Trophoblast cell (in vitro differentiated cells and primary cell): Measurements from ENCODE around the gene SYNJ2.

Source experiments
- DNase-seq, 2 donors: peaks; one replicate each; pipeline ENCODE4 v3.0.0-alpha.2; 2016
- H2AFZ ChIP-seq: 2 replicates; pipeline ENCODE4 v1.6.1; 2013; ENCODE audit warnings: low read length, moderate library complexity, mild to moderate bottlenecking; ENCODE audit not compliant: insufficient read depth, poor library complexity
- H2AK5ac ChIP-seq: 2 replicates; pipeline ENCODE4 v1.6.1; 2013; ENCODE audit warnings: mild to moderate bottlenecking, low read length
- H2BK120ac ChIP-seq: 2 replicates; pipeline ENCODE4 v1.6.1; 2013; ENCODE audit warnings: low read length, mild to moderate bottlenecking, moderate library complexity; ENCODE audit not compliant: insufficient read depth, poor library complexity
- H2BK12ac ChIP-seq: 2 replicates; pipeline ENCODE4 v1.6.1; 2013; ENCODE audit warnings: mild to moderate bottlenecking, low read length, moderate library complexity
- H2BK5ac ChIP-seq: 2 replicates; pipeline ENCODE4 v1.6.1; 2013; ENCODE audit warnings: low read length, low read depth, moderate library complexity, mild to moderate bottlenecking; ENCODE audit not compliant: poor library complexity
- H3K14ac ChIP-seq: 2 replicates; pipeline ENCODE4 v1.6.1; 2013; ENCODE audit warnings: mild to moderate bottlenecking, low read length
- H3K18ac ChIP-seq: 2 replicates; pipeline ENCODE4 v1.6.1; 2013; ENCODE audit warnings: mild to moderate bottlenecking, low read length
- H3K23ac ChIP-seq: 2 replicates; pipeline ENCODE4 v1.6.1; 2013; ENCODE audit warnings: low read length
- H3K27ac ChIP-seq: 2 replicates; pipeline ENCODE4 v1.5.1; 2013; ENCODE audit warnings: low read depth, mild to moderate bottlenecking, inconsistent platforms, low read length, moderate library complexity
- H3K27me3 ChIP-seq: 2 replicates; pipeline ENCODE4 v1.6.1; 2013; ENCODE audit warnings: inconsistent platforms, mild to moderate bottlenecking, low read length, moderate library complexity; ENCODE audit not compliant: insufficient read depth
- H3K36me3 ChIP-seq, 2 experiments: 1 replicate in 1 of 2; 2 replicates in 1 of 2; pipeline ENCODE4 v1.6.1; 2013; ENCODE audit warnings: low read length in 2 of 2, mild to moderate bottlenecking in 2 of 2, moderate library complexity in 1 of 2; ENCODE audit not compliant: insufficient read depth in 2 of 2, control insufficient read depth in 1 of 2
- H3K4ac ChIP-seq: 2 replicates; pipeline ENCODE4 v1.6.1; 2013; ENCODE audit warnings: low read depth, mild to moderate bottlenecking, low read length, moderate library complexity
- H3K4me1 ChIP-seq, 2 experiments: 1 replicate in 1 of 2; 2 replicates in 1 of 2; pipeline ENCODE4 v1.6.1; 2013; ENCODE audit warnings: low read length in 2 of 2, mild to moderate bottlenecking in 2 of 2, moderate library complexity in 1 of 2; ENCODE audit not compliant: insufficient read depth in 2 of 2, control insufficient read depth in 1 of 2
- H3K4me2 ChIP-seq: 2 replicates; pipeline ENCODE4 v1.6.1; 2013; ENCODE audit warnings: inconsistent platforms, mild to moderate bottlenecking, low read length, moderate library complexity
- H3K4me3 ChIP-seq: 2 replicates; pipeline ENCODE4 v1.5.1; 2013; ENCODE audit warnings: mild to moderate bottlenecking, low read depth, low read length, inconsistent platforms
- H3K79me1 ChIP-seq: one replicate; pipeline ENCODE4 v1.6.1; 2013; ENCODE audit warnings: low read length
- H3K79me2 ChIP-seq: 2 replicates; pipeline ENCODE4 v1.6.1; 2013; ENCODE audit warnings: low read length, mild to moderate bottlenecking; ENCODE audit not compliant: control insufficient read depth, insufficient read depth, poor library complexity
- H3K9ac ChIP-seq: 2 replicates; pipeline ENCODE4 v1.6.1; 2013; ENCODE audit warnings: mild to moderate bottlenecking, low read length
- H3K9me3 ChIP-seq: 2 replicates; pipeline ENCODE4 v1.6.1; 2013; ENCODE audit warnings: low read depth, mild to moderate bottlenecking, control low read depth, inconsistent platforms, low read length; ENCODE audit not compliant: insufficient read depth
- H4K12ac ChIP-seq: 2 replicates; pipeline ENCODE4 v1.6.1; 2013; ENCODE audit warnings: low read depth, mild to moderate bottlenecking, low read length, moderate library complexity
- H4K8ac ChIP-seq: 2 replicates; pipeline ENCODE4 v1.6.1; 2013; ENCODE audit warnings: low read depth, mild to moderate bottlenecking, low read length, moderate library complexity
- H4K91ac ChIP-seq: one replicate; pipeline ENCODE4 v1.6.1; 2013; ENCODE audit warnings: low read depth, mild to moderate bottlenecking, low read length, moderate library complexity
- WGBS: extraction: QIAGEN DNeasy Blood & Tissue Kit; methylation state at CpG from one replicate; pipeline ENCODE4 v1.1.7; 2013; ENCODE audit warnings: missing lambda C conversion rate; ENCODE audit not compliant: insufficient read length, insufficient coverage; ENCODE audit errors: extremely low coverage; 5-methylcytosine and 5-hydroxymethylcytosine counted together

Gene SYNJ2

GRCh38 chr6:158087224-158087867 lies 105.7 kb downstream of the SYNJ2 start:
- no peaks in the 10 kb centered on the region for H3K4me1 ChIP-seq
- H2BK12ac ChIP-seq: no peak overlapping the region
- H3K27ac ChIP-seq: no peak overlapping the region
- no peak overlapping the region for H3K4me2 ChIP-seq
- no peak overlapping the region for H2BK120ac ChIP-seq
- no peak overlapping the region for H3K4ac ChIP-seq
- no CpG with 5 or more reads among the region's 14 CpGs for WGBS
- no peaks in the 10 kb centered on the region for H3K27me3 ChIP-seq
- H3K4me3 ChIP-seq: no peak overlapping the region
- H4K12ac ChIP-seq: no peak overlapping the region
- H3K36me3 ChIP-seq: peaks cover 44 to 61% of the 10 kb centered on the region in 2 experiments
- no peaks in the 10 kb centered on the region for H3K79me1 ChIP-seq
- H2BK5ac ChIP-seq: no peak overlapping the region
- no peaks in the 10 kb centered on the region for H3K79me2 ChIP-seq
- no peak for DNase-seq
- H4K91ac ChIP-seq: no peak overlapping the region
- H4K8ac ChIP-seq: no peak overlapping the region
- H2AFZ ChIP-seq: no peak overlapping the region
- no peak overlapping the region for H3K23ac ChIP-seq
- no peak overlapping the region for H2AK5ac ChIP-seq
- no peak overlapping the region for H3K18ac ChIP-seq
- H3K9me3 ChIP-seq: no peaks in the 10 kb centered on the region
- no peak overlapping the region for H3K9ac ChIP-seq
- H3K14ac ChIP-seq: no peak overlapping the region

GRCh38 chr6:158092806-158093205 lies 111.1 kb downstream of the SYNJ2 start:
- Histone ChIP-seq H2BK5ac (no peak overlapping the region), H4K91ac (no peak overlapping the region), H2AFZ (no peak overlapping the region), H3K79me1 (no peaks in the 10 kb centered on the region), H2BK120ac (no peak overlapping the region), H3K4ac (no peak overlapping the region), H2AK5ac (no peak overlapping the region), H3K14ac (no peak overlapping the region), H3K9ac (no peak overlapping the region), H4K12ac (no peak overlapping the region), H4K8ac (no peak overlapping the region), H3K36me3 (peaks cover 27 to 50% of the 10 kb centered on the region in 2 experiments), H3K9me3 (no peaks in the 10 kb centered on the region), H3K27me3 (no peaks in the 10 kb centered on the region), H3K4me3 (no peak overlapping the region), H3K4me1 (no peaks in the 10 kb centered on the region), H2BK12ac (no peak overlapping the region), H3K79me2 (no peaks in the 10 kb centered on the region), H3K4me2 (no peak overlapping the region), H3K18ac (no peak overlapping the region), H3K23ac (no peak overlapping the region), H3K27ac (no peak overlapping the region)
- no peak for DNase-seq
- WGBS: no CpG with 5 or more reads among the region's 9 CpGs

GRCh38 chr6:158095031-158095430 lies 113.4 kb downstream of the SYNJ2 start:
- Histone ChIP-seq H3K4me2 (no peak overlapping the region), H3K23ac (no peak overlapping the region), H4K91ac (no peak overlapping the region), H3K14ac (no peak overlapping the region), H3K79me2 (no peaks in the 10 kb centered on the region), H2AFZ (no peak overlapping the region), H3K9ac (no peak overlapping the region), H3K4ac (no peak overlapping the region), H2AK5ac (no peak overlapping the region), H2BK5ac (no peak overlapping the region), H3K36me3 (peaks cover 20 to 38% of the 10 kb centered on the region in 2 experiments), H3K4me3 (no peak overlapping the region), H3K9me3 (no peaks in the 10 kb centered on the region), H3K79me1 (no peaks in the 10 kb centered on the region), H3K4me1 (no peaks in the 10 kb centered on the region), H3K18ac (no peak overlapping the region), H2BK12ac (no peak overlapping the region), H4K12ac (no peak overlapping the region), H2BK120ac (no peak overlapping the region), H4K8ac (no peak overlapping the region), H3K27me3 (no peaks in the 10 kb centered on the region), H3K27ac (no peak overlapping the region)
- DNase-seq: peak in 1 of 2 donors; percentile 33
- no CpG with 5 or more reads among the region's 6 CpGs for WGBS

- no peak overlapping the region for H2AK5ac ChIP-seq
- no peak overlapping the region for H3K4me3 ChIP-seq
- H3K4me1 ChIP-seq: no peaks in the 10 kb centered on the region
- H3K23ac ChIP-seq: no peak overlapping the region
- H3K79me1 ChIP-seq: no peaks in the 10 kb centered on the region
- H2BK12ac ChIP-seq: no peak overlapping the region
- no peaks in the 10 kb centered on the region for H3K79me2 ChIP-seq
- no peaks in the 10 kb centered on the region for H3K27me3 ChIP-seq
- no peak overlapping the region for H2BK120ac ChIP-seq
- H3K9me3 ChIP-seq: no peaks in the 10 kb centered on the region
- H2BK5ac ChIP-seq: no peak overlapping the region
- DNase-seq: no peak
- no peak overlapping the region for H4K12ac ChIP-seq
- H4K91ac ChIP-seq: no peak overlapping the region
- no CpG with 5 or more reads among the region's 15 CpGs for WGBS
- H3K14ac ChIP-seq: no peak overlapping the region
- H4K8ac ChIP-seq: no peak overlapping the region
- no peak overlapping the region for H3K9ac ChIP-seq
- H3K18ac ChIP-seq: no peak overlapping the region
- H3K27ac ChIP-seq: no peak overlapping the region
- peaks cover 20 to 35% of the 10 kb centered on the region in 2 experiments for H3K36me3 ChIP-seq
- H2AFZ ChIP-seq: no peak overlapping the region
- no peak overlapping the region for H3K4me2 ChIP-seq
- no peak overlapping the region for H3K4ac ChIP-seq
These were observed 114.0 kb downstream of the SYNJ2 start for GRCh38 chr6:158095671-158096070.
